ENCODE measurements around the gene CHID1. TPM values are rescaled to one million over a fixed set of nuclear protein-coding genes. Genes with fewer than 3 reads are reported as not detected.
A peak's percentile ranks its signal among the peaks of the same experiment; 100 is the strongest.

CHID1 gene
- total and polyA plus RNA-seq, 2 experiments from 2014 or later: 54.1 to 67.3 TPM

- Mint-ChIP-seq H3K27ac (no peak overlapping the region), H3K4me3 (peak overlapping the region; percentile 54; the same call in 2 of the 3 replicates), H3K27me3 (ENCODE audit: insufficient read depth, low read depth, poor library complexity) (peaks cover 31% of the 10 kb centered on the region), H3K9me3 (no peaks in the 10 kb centered on the region; the same call in 2 of the 3 replicates), H3K36me3 (ENCODE audit: low read depth) (peaks cover 3% of the 10 kb centered on the region; the same call in 1 of the 3 replicates), H3K4me1 (peaks cover 30% of the 10 kb centered on the region)
- Histone ChIP-seq H3K79me2 (replicated peaks; ENCODE audit: insufficient read depth) (no peaks in the 10 kb centered on the region), H3K4me2 (peak overlapping the region; percentile 71; the same call in 1 of the 2 replicates), H3K4me3 (no peak overlapping the region), H3K9me2 (ENCODE audit: insufficient read depth) (no peaks in the 10 kb centered on the region), H3K4me1 (ENCODE audit: insufficient read depth) (peaks cover 16% of the 10 kb centered on the region; the same call in 1 of the 2 replicates), H4K20me1 (replicated peaks; ENCODE audit: insufficient read depth) (peaks cover 37% of the 10 kb centered on the region), H3K36me3 (ENCODE audit: insufficient read depth) (no peaks in the 10 kb centered on the region), H3K27me3 (ENCODE audit: insufficient read depth) (no peaks in the 10 kb centered on the region), H3F3A (replicated peaks; ENCODE audit: low read depth) (peaks cover 22% of the 10 kb centered on the region), H3K27ac (ENCODE audit: low read depth) (no peak overlapping the region), H2AFZ (no peak overlapping the region)
- ATAC-seq: peak; percentile 54
- peak; percentile 67 for DNase-seq (ENCODE audit: low spot score)
- TF ChIP-seq CREB1 (CRISPR knock-in tag; IDR thresholded peaks at IDR 0.05; ENCODE audit: low read depth) (0 out of 2 replicates have a peak, but pooled peaks have one; percentile 36), EZH2 (IDR thresholded peaks at IDR 0.05; ENCODE audit: low read depth, unreplicated experiment) (no peak), POLR2AphosphoS5 (IDR thresholded peaks at IDR 0.05; ENCODE audit: low read depth) (0 out of 2 replicates have a peak, but pooled peaks have one; percentile 38), NANOG (IDR thresholded peaks at IDR 0.05; ENCODE audit: borderline replicate concordance) (no peak), ZNF114 (CRISPR knock-in tag; IDR thresholded peaks at IDR 0.05) (no peak), ZNF331 (CRISPR knock-in tag; IDR thresholded peaks at IDR 0.05; ENCODE audit: low read depth) (no peak), JUNB (IDR thresholded peaks at IDR 0.05; ENCODE audit: unreplicated experiment) (no peak)
These were observed 48.4 kb downstream of the CHID1 start for GRCh38 chr11:862081-862661.

GRCh38 chr11:861105-861479, 49.5 kb downstream of the CHID1 start:
- H3K4me1 ChIP-seq (ENCODE audit: insufficient read depth): peaks cover 25% of the 10 kb centered on the region; the same call in 1 of the 2 replicates
- H3K27me3 Mint-ChIP-seq (ENCODE audit: insufficient read depth, low read depth, poor library complexity): peaks cover 29% of the 10 kb centered on the region
- no peak overlapping the region for H3K27ac Mint-ChIP-seq
- H3K4me2 ChIP-seq: no peak overlapping the region
- peaks cover 37% of the 10 kb centered on the region for H3K4me1 Mint-ChIP-seq
- H3K27ac ChIP-seq (ENCODE audit: low read depth): no peak overlapping the region
- TF ChIP-seq ZNF114 (CRISPR knock-in tag; IDR thresholded peaks at IDR 0.05) (no peak), ZNF331 (CRISPR knock-in tag; IDR thresholded peaks at IDR 0.05; ENCODE audit: low read depth) (no peak), CREB1 (CRISPR knock-in tag; IDR thresholded peaks at IDR 0.05; ENCODE audit: low read depth) (no peak), EZH2phosphoT487 (IDR thresholded peaks at IDR 0.05; ENCODE audit: unreplicated experiment) (no peak)
- DNase-seq (ENCODE audit: low spot score) (no peak), ATAC-seq (no peak)
- peaks cover 33% of the 10 kb centered on the region for H4K20me1 ChIP-seq (replicated peaks; ENCODE audit: insufficient read depth)
- no peaks in the 10 kb centered on the region; the same call in 2 of the 3 replicates for H3K9me3 Mint-ChIP-seq
- peak overlapping the region; percentile 10; the same call in 1 of the 3 replicates for H3K4me3 Mint-ChIP-seq
- H2AFZ ChIP-seq: no peak overlapping the region
- no peak overlapping the region for H3K4me3 ChIP-seq
- no peaks in the 10 kb centered on the region for H3K79me2 ChIP-seq (replicated peaks; ENCODE audit: insufficient read depth)
- H3K36me3 ChIP-seq (ENCODE audit: insufficient read depth): no peaks in the 10 kb centered on the region
- no peaks in the 10 kb centered on the region for H3K27me3 ChIP-seq (ENCODE audit: insufficient read depth)
- H3K36me3 Mint-ChIP-seq (ENCODE audit: low read depth): peaks cover 3% of the 10 kb centered on the region; the same call in 1 of the 3 replicates
- H3F3A ChIP-seq (replicated peaks; ENCODE audit: low read depth): peaks cover 16% of the 10 kb centered on the region
- H3K9me2 ChIP-seq (ENCODE audit: insufficient read depth): no peaks in the 10 kb centered on the region

Data from GM23338 (cell line).